ENCODE measurements around the gene PRTFDC1.

PRTFDC1 gene

GRCh38 chr10:24894309-24894708 lies 58.1 kb downstream of the PRTFDC1 start:
- TF ChIP-seq CTCF (conservative IDR thresholded peaks at IDR 0.05; ENCODE audit: low read depth) = no peak
- POLR2A ChIA-PET (ENCODE audit: low non-redundant PET) = no interaction called here
- H3K27ac ChIP-seq = peak overlapping the region; percentile 13
- DNase-seq (ENCODE audit: low spot score) = no peak
- CTCF ChIA-PET = no interaction called here

GRCh38 chr10:24893127-24893526 lies 59.3 kb downstream of the PRTFDC1 start:
- DNase-seq (ENCODE audit: low spot score) = no peak
- POLR2A ChIA-PET (ENCODE audit: low non-redundant PET) = no interaction called here
- no peak overlapping the region for H3K27ac ChIP-seq
- CTCF ChIA-PET = no interaction called here
- TF ChIP-seq CTCF (conservative IDR thresholded peaks at IDR 0.05; ENCODE audit: low read depth) = no peak

- no peak for DNase-seq (ENCODE audit: low spot score)
- H3K27ac ChIP-seq = peak overlapping the region; percentile 71
- POLR2A ChIA-PET (ENCODE audit: low non-redundant PET) = no interaction called here
- CTCF ChIA-PET = no interaction called here
- TF ChIP-seq CTCF (conservative IDR thresholded peaks at IDR 0.05; ENCODE audit: low read depth) = no peak
These were observed 60.6 kb downstream of the PRTFDC1 start for GRCh38 chr10:24891823-24892222.

GRCh38 chr10:24889639-24890038 lies 62.8 kb downstream of the PRTFDC1 start:
- no peak overlapping the region for H3K27ac ChIP-seq
- no peak for TF ChIP-seq CTCF (conservative IDR thresholded peaks at IDR 0.05; ENCODE audit: low read depth)
- ChIA-PET CTCF (interaction anchor here (1.0 kb wide), 1 partner anchor 55 kb away, joined by 3 read pairs; no protein-coding TSS in a partner anchor), POLR2A (ENCODE audit: low non-redundant PET) (no interaction called here)
- DNase-seq (ENCODE audit: low spot score) = peak; percentile 58

GRCh38 chr10:24887855-24888231 lies 64.6 kb downstream of the PRTFDC1 start:
- POLR2A ChIA-PET (ENCODE audit: low non-redundant PET) = no interaction called here
- CTCF ChIA-PET = no interaction called here
- no peak overlapping the region for H3K27ac ChIP-seq
- no peak for DNase-seq (ENCODE audit: low spot score)
- no peak for TF ChIP-seq CTCF (conservative IDR thresholded peaks at IDR 0.05; ENCODE audit: low read depth)

GRCh38 chr10:24886290-24886680 lies 66.1 kb downstream of the PRTFDC1 start:
- CTCF ChIA-PET = no interaction called here

More at GRCh38 chr10:24886290-24886680, 66.1 kb downstream of the PRTFDC1 start:
- H3K27ac ChIP-seq = peak overlapping the region; percentile 5; the same call in 1 of the 2 replicates
- no peak for TF ChIP-seq CTCF (conservative IDR thresholded peaks at IDR 0.05; ENCODE audit: low read depth)
- DNase-seq (ENCODE audit: low spot score) = no peak
- POLR2A ChIA-PET (ENCODE audit: low non-redundant PET) = no interaction called here
